GM19025 (cell line): ENCODE measurements around the gene ENDOV.

Experiments used
- ATAC-seq: cut with Tn5 transposase; IDR thresholded peaks from one replicate; pipeline ENCODE4 v1.9.1; 2021; ENCODE audit warnings: mild to moderate bottlenecking, low read depth, moderate library complexity; ENCODE audit not compliant: unreplicated experiment

ENDOV gene

DNA sequence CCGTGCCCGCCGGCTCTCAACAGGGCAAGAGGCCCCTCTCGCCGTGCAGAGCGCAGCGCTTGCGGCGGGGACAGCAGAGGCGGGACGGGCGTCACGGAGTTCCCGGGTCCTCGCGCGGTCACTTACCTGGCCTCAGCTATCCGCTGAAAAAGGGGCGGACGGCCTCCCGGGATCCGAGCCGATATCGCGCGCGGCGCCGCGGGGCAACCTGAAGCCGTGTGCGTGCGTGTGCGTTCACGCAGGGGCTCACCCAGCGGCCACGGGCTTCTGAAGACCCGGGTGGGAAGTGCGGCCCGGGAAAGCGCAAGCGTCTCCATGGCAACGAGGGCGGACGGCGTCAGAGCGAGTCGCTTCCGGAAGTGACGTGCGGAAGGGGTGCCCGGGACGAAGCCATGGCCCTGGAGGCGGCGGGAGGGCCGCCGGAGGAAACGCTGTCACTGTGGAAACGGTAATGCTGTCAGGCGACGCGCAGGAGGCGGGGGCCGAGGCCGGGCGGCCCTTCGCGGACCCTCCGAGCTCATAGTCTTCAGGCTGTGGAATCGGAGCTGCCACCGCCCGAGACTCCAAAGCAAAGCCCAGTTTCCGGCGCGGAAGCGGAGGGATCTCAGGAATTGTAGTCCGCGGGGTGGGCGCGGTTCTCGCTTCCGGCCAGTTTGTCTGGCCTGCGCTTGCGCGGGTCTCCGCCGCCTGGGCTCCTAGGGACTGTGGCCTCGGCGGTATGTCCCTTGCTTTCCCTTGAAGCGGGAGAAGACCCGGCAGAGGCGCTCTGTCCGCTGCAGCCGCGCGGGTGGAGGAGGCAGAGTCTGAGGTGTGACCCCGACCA, at the start of gene ENDOV:
TSS of gene ENDOV (plus strand) at position 365 of the 823 bp plus-strand sequence. CDS start at position 393, 28 bp downstream.
- peak; percentile 84 for ATAC-seq

DNA sequence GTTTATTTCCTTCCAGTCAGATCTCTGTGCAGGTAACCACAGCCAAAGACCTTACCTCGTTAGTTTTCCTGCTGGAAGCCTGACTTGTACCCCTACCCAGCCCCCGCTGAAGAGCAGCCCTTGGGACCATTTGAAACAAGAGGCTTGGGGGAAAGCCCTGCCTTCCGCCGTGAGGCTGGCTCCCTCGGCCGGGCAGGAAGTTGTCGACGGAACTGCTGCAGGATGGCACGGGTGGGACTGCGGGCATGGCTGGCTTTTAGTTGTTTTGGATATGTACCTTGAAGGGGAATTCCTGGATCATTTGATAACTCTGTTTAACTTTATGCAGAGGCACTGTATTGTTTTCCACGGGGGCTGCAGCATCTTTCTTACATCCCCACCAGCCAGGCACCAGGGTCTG, 49.0 kb upstream of the ENDOV start:
- ATAC-seq, result no peak

DNA sequence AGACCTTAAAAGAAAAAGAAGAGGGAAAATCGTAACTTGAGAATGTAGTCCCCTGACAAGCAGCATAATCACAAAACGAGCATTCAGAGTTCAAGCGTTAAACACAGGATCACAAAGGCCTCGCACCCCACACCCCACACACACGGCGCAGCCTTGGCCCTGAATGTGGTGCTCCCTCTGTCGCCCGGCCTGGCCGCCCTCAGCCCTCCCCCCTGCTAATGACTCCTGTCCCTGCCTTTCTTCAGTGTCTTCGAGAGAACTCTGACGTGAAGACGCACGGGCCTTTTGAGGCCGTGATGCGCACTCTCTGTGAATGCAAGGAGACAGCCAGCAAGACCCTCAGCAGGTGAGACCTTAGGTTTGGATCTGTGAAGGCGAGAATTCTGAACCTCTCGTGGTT, 47.5 kb upstream of the ENDOV start:
- ATAC-seq, result no peak

- no peak for ATAC-seq
Measured at GRCh38 chr17:80371196-80371595, 43.8 kb upstream of the ENDOV start.

- ATAC-seq, result no peak
Measured at GRCh38 chr17:80372456-80372855, 42.5 kb upstream of the ENDOV start.

- no peak for ATAC-seq
Measured at GRCh38 chr17:80372922-80373570, 41.9 kb upstream of the ENDOV start.

GRCh38 chr17:80374039-80374731, 40.8 kb upstream of the ENDOV start:
- no peak for ATAC-seq

DNA sequence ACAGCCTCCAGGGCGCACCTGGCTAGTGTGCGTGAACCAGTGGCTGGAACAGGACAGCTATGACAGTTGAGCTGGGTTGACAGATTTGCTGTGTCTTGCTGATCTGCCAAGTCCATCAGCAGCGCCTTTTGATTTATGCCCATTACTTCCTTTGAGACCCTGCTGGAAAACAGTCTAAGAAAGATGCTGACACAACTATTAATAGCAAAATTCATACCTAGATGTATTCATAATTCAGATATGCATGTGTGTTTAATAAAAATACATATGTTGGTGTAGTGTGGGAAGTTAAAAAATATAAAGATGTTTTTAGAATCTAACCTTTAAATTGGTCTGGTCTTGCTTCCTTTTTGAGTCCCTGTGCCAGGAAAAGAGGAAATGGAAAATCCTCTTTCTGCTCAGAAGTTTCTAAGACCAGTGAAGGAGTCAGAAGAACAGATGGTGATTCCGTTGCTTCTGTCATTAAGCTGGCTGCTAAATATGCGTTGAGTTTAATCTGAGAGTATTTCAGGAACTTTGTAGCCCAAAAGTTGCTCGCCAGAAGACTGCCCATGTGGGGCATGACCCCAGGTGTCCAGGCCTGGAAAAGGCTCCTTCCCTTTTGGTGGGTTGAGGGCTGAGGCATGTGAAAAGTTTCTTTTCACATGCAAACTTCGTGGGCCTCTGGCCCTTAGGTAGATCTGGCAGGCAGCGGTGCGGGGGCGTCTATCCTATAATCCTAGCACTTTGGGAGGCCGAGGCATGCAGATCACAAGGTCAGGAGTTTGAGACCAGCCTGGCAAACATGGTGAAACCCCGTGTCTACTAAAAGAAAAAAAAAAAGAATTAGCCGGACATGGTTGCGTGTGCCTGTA, 40.0 kb upstream of the ENDOV start:
- no peak for ATAC-seq

DNA sequence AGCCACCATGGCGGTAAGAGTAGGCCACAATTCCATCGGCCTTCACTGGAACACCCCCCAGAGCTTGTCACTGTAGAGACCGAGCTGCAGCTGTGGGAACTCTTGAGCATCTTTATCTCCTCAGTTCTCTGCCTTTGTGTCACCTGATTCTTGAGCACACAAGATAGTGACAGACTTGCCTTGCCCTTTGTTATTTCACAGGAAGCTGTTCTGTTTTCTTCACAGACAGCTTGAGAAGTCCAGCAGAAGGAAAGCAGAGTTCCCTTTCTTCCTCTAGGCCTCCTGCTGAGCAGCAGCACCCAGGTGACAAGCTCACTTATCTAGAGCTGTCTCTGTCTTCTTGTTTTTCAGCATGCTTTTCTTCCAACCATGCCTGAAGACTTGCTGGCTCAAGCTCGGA, 38.4 kb upstream of the ENDOV start:
- no peak for ATAC-seq

- ATAC-seq, result no peak
Measured at GRCh38 chr17:80377798-80378197, 37.2 kb upstream of the ENDOV start.

- ATAC-seq, result no peak
Measured at GRCh38 chr17:80379348-80379747, 35.6 kb upstream of the ENDOV start.

GRCh38 chr17:80380068-80380467, 34.9 kb upstream of the ENDOV start:
- ATAC-seq, result no peak

GRCh38 chr17:80380555-80381002, 34.4 kb upstream of the ENDOV start:
- no peak for ATAC-seq

DNA sequence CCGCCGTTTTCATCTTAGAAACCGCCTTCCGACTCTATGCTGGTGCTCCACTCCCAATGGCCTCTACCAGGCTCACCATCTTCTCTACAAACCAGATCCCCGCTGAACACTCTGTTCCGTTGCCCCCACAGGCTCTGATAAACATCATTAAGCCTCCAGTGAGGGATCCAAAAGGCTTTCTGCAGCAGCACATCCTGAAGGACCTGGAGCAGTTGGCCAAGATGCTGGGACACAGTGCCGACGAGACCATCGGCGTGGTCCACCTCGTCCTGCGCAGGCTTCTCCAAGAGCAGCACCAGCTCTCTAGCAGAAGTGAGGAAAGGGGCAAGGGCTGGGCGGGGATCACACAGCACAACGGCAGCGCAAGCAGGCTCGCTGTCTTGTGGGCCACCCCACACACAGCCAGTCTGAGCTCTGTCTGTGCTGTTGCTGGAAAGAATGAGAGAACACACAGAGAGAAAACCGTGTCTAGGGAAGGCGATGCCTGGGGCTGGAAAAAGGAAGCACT, 33.5 kb upstream of the ENDOV start:
- ATAC-seq, result no peak

GRCh38 chr17:80382446-80382845, 32.5 kb upstream of the ENDOV start:
- no peak for ATAC-seq

DNA sequence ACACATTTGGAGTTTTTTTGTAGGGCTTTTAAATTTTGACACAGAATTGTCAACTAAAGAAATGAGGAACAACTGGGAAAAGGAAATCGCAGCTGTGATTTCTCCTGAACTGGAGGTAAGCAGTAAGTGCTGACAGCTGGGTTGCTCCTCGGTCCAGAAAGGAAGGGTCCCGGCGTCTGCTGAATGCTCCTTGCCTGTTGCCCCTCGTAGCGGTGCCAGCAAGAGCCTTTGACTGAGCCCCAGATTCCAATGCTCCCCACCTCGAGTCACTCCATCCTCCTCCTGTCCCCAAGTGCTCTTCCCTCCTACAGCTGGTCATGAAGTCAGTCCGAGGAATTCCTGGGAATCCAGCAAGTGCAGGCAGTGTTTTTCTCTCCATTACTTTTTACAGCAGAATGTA, 32.0 kb upstream of the ENDOV start:
- no peak for ATAC-seq

- ATAC-seq, result no peak
Measured at GRCh38 chr17:80384078-80384960, 30.6 kb upstream of the ENDOV start.

- ATAC-seq, result no peak
Measured at GRCh38 chr17:80385046-80385445, 29.9 kb upstream of the ENDOV start.

GRCh38 chr17:80386341-80386740, 28.6 kb upstream of the ENDOV start:
- no peak for ATAC-seq
